Peyer's patch (tissue), 4 donors: Measurements from ENCODE around the gene CDH3.

ENCODE experiments used
- POLR2A ChIP-seq, 2 donors: fragments of 450-650 bp; IDR thresholded peaks; one replicate each; pipeline ENCODE4 v1.5.1; 2017; ENCODE audit warnings: antibody characterized with exemption in 2 of 2, mild to moderate bottlenecking in 2 of 2, moderate library complexity in 2 of 2
- TF ChIP-seq, protein P1 (sequence below), 6 experiments: fragments of 450-650 bp in 4 of 6; fragments of 200-600 bp in 2 of 6; sonication (generic) in 1 of 6; IDR thresholded peaks; one replicate each; pipeline ENCODE4 v1.5.1; 2017 to 2019; ENCODE audit warnings: antibody characterized with exemption in 6 of 6, mild to moderate bottlenecking in 3 of 6, moderate library complexity in 1 of 6

DNA sequence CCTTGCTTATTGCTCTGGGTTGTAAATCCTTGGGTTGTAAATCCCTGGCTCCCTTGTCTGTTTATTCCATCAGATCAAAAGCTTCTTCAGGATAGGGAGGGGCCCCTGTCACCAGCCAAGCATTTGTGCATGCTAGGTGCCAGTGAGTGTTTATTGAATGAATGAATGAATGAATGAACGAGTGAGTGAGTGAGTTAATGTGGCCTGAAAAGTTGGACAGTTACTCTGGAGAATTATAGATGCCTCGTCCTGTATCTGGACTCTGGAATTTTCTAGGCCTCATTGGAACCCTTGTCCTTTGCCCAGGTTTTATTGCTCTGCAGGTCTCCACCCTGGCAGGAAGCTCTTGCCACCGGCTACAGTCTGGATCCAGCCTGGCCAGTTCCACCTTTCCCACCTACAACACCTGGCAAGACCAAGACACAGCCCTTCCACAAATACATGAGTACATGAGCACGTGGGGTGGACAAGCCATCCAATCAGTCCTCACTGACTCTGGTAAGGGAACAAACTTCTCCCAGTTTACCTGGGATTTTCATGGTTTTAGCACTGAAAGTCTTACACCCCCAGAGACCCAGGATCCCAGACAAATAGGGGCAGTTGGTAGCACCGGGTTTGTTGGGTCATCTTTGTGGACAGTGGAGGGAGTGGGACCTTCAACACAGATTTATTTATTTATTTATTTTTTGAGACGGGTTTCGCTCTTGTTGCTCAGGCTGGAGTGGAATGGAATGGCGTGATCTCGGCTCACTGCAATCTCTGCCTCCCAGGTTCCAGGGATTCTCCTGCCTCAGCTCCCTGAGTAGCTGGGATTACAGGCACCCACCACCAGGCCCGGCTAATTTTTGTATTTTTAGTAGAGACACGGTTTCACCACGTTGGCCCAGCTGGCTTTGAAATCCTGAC is 77.3 kb downstream of the CDH3 start:
- TF ChIP-seq, protein P1, sequence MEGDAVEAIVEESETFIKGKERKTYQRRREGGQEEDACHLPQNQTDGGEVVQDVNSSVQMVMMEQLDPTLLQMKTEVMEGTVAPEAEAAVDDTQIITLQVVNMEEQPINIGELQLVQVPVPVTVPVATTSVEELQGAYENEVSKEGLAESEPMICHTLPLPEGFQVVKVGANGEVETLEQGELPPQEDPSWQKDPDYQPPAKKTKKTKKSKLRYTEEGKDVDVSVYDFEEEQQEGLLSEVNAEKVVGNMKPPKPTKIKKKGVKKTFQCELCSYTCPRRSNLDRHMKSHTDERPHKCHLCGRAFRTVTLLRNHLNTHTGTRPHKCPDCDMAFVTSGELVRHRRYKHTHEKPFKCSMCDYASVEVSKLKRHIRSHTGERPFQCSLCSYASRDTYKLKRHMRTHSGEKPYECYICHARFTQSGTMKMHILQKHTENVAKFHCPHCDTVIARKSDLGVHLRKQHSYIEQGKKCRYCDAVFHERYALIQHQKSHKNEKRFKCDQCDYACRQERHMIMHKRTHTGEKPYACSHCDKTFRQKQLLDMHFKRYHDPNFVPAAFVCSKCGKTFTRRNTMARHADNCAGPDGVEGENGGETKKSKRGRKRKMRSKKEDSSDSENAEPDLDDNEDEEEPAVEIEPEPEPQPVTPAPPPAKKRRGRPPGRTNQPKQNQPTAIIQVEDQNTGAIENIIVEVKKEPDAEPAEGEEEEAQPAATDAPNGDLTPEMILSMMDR (IDR thresholded peaks at IDR 0.05) = no peak
- peak in 1 of 2 donors; percentile 54 for TF ChIP-seq POLR2A (IDR thresholded peaks at IDR 0.05)
